T1000 (cell line): Measurements from ENCODE around the gene RBCK1.
"Not testable (repeated sequence)": the region's sequence is repeated elsewhere in the genome, so short reads cannot be mapped to it uniquely, and the experiment has no call there.

Experiments used
- DNase-seq: peaks from one replicate; lab custom pipeline; 2025; ENCODE audit warnings: mixed read lengths; lab: John Stamatoyannopoulos, UW

Gene RBCK1

DNA sequence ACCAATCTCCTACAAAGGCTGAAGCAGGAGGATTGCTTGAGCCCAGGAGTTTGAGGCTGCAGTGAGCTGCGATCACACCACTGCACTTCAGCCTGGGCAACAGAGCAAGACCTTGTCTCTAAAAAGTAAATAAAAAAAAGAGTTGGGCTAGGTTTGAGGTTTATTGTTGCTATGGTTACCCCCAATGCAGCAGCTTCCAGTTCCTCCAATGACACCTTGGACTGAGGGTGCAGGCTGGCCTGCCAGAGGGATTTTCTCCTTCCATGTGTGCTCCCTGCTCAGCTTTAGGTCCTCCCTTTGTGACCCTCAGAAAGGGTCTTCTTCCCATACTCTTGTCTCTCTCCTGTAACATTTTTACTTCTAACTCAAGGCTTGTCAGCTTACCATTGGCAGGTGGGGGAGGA, 64.8 kb downstream of the RBCK1 start:
- no peak for DNase-seq

DNA sequence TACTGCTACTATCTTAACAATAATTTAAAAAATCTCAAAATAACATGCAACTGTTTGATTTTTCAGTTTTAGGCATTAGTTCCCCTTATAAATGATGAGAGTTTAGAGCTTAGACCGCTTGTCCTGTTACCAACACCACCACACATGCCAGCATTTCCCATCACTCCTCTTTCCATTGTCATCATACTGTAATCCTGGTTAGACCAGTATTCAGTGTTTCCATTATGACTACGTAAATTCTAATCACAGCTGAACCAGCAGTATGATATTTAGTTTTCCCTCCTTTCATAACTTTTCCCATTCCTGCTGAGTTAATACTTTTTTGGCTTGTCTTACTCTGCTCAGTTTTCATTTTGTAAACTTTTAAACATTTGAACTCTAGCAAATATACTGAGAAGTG, 66.5 kb downstream of the RBCK1 start:
- DNase-seq: no peak

DNA sequence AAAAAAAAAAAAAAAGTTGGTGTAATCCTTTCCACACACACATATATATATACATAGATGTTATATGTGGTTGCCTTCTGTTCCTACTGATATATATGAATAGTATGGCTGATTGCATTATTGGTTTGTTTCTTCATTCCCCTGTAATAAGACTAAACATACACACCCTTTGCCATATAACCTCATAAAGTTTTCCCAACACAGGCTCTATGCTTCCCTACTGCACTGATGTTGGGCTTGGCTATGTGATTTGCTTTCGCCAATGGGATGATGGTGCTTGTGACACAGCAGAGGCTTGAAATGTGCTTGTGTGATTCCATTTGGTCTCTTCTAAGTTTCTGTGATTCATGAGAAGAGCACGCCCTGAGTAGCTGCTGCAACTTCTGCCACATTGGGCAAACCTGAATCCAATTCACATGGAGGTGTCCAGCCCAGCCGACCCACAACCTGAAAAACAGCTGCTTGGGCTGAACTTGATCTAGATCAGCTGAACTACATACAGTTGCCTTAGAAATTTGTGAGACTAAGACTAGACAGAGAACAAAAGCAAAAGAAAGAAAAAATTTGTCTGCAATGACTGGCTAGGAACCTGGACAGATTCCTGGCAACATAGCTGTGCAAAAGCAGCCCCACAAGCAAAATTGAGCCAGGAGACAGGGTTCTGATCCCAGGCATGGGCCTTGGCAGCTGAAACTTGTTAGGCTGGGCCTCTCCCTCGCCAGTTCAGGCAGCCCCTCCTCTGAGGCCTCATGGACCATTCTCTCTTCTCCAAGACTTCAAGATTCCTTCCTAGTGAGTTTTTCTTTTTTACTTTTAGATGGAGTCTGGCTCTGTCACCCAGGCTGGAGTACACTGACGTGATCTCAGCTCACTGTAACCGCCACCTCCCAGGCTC, 67.6 kb downstream of the RBCK1 start:
- no peak for DNase-seq

DNA sequence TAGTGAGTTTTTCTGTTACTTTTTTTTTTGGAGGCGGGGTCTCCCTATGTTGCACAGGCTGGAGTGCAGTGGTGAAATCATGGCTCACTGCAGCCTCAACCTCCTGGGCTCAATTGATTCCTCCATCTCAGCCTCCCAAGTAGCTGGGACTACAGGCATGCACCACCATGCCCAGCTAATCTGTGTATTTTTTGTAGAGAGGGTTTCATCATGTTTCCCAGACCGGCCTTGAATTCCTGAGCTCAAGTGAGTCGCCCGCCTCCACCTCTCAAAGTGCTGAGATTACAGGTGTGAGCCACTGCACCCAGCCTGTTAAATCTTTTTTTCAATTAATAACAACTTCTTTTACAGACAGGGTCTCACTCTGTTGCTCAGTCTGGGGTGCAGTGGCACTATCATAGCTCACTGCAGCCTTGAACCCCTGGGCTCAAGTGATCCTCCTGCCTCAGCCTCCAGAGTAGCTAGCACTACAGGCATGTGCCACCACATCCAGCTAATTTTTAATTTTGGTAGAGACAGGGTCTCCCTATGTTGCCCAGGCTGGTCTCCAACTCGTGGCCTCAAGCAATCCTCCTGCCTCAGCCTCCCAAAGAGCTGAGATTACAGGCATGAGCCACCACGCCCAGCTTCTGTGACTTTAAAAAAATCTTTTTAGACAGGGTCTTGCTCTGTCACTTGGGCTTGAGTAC, 68.6 kb downstream of the RBCK1 start:
- not testable (repeated sequence) for DNase-seq

DNA sequence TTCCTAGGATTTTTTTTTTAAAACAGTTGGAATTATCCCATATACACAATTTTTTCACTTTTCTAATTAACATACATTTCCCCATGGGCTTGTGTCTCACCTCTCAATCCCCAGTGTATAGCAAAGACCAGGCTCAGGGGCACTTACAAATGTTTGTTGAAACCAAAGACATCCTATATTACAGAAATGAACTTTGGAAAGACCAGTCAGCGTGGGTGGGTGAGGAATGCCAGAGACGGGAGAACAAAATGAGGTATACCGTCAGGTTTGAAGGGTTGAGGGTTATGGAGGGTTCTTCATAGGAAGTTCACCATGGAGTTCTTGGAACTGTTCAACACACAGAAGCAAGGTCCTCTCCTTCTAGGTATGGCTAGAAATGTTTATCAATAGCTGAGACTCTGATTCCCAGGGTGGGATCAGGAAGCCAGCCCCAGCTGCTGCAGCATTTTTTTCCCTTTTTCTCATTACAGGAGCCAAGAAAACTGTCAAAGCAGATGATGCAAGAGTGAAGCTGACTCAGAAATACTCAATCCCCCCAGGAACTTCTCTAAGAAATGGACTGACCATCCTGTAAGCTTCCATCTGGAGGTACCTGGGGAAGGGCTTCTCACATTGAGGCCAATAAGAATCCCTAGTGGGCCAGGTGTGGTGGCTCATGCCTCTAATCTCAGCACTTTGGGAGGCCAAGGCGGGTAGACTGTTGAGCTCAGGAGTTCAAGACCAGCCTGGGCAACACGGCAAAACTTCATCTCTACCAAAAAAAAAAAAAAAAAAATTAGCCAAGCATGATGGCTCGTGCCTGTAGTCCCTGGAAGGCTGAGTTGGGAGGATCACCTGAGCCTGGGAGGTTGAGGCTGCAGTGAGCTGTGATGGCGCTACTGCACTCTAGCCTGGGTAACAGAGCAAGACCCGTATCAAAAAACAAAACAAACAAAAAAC, 70.2 kb downstream of the RBCK1 start:
- no peak for DNase-seq

DNA sequence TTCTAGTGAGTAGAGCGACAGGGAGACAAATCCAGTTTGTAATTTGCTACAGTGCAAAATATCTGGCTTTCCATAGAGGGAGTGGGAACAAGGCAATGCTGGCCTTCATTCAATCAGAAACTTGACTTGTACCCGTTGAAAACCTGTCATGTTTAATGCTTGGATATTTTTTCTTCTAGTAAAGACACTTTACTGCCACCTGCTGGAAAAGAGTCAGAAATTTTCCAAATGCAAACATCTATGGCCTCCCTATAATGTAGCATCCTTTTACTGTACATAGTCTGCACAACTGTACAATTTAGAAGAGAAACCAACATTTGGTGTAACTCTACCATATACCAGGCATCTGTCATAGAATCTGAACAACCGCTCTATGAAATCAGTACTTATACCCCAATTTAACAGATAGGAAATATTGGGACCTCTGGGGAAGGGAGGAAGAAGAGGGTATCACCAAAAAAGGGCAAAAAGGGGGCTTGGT, 70.9 kb downstream of the RBCK1 start:
- DNase-seq: no peak

DNA sequence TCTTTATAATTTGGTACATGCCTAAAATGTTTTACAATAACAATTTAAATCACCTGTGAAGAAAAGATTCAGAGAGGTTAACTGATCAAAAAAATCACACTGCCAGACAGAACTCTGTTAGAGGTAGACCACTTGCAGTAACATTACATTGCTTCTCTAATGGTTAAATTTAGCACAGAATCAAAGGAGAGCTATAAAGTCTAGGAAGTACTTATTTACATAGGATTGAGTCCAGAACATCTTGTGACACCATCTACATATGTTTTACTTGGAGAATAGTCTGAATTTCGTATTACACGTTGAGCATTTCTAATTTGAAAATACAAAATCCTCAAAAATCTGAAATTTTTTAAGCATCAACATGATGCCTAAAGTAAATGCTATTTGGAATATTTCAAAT, 71.4 kb downstream of the RBCK1 start:
- no peak for DNase-seq

DNA sequence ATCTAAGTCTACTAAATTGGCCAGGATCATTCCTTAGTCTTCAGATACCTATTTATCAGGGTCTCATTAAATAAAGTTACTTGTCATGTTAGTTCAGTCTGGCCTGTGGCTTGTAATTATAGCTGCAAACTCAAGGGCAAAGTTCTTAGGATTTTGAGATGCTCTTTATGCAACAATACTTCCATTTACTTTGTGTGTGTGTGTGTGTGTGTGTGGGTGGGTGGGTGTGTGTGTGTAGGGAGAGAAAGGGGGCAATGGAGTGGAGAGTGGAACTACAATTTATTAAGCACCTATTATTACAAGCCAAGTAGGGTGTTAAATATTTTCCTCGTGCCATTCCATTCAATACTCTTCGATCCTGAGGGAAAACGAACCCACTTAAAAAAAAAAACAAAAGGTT, 71.9 kb downstream of the RBCK1 start:
- DNase-seq: no peak

DNA sequence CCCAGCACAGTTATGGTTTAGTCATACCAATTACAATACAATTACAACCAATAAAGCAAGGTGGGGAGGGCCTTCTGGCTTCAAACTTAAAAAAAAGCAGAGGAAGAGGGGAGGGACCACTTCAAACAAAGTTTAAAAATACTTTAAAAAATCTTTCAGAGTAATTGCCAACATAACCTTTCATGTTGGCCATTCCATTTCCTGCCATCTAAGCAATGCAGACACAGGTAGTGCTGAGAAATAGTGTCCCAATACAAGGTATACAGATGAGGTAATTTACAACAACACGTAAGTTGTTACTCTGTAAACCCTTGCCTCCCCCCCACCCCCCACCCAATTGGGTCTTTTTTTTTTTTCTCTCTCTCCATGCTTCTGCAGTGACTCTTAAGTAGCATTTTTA, 73.1 kb downstream of the RBCK1 start:
- no peak for DNase-seq
